GM10847 (cell line): Measurements from ENCODE around the gene KIF26B.

Experiments
- POLR2A ChIP-seq: IDR thresholded peaks from 2 replicates; pipeline ENCODE4 v1.6.1; 2011; ENCODE audit not compliant: insufficient read length; ENCODE audit errors: extremely low read depth

Gene KIF26B

GRCh38 chr1:245433561-245433960, 278.8 kb downstream of the KIF26B start:
- TF ChIP-seq POLR2A, result no peak

- no peak for TF ChIP-seq POLR2A
These were observed 279.5 kb downstream of the KIF26B start for GRCh38 chr1:245434280-245434679.

- no peak for TF ChIP-seq POLR2A
These were observed 281.6 kb downstream of the KIF26B start for GRCh38 chr1:245436407-245436806.

GRCh38 chr1:245437369-245438062, 282.7 kb downstream of the KIF26B start:
- TF ChIP-seq POLR2A, result no peak

GRCh38 chr1:245440922-245441321, 286.1 kb downstream of the KIF26B start:
- TF ChIP-seq POLR2A, result no peak

GRCh38 chr1:245441689-245442088, 286.9 kb downstream of the KIF26B start:
- no peak for TF ChIP-seq POLR2A

- TF ChIP-seq POLR2A, result no peak
These were observed 289.5 kb downstream of the KIF26B start for GRCh38 chr1:245444147-245444828.

- TF ChIP-seq POLR2A, result no peak
These were observed 290.2 kb downstream of the KIF26B start for GRCh38 chr1:245444945-245445344.

- no peak for TF ChIP-seq POLR2A
These were observed 293.7 kb downstream of the KIF26B start for GRCh38 chr1:245448531-245448930.

GRCh38 chr1:245448975-245449431, 294.2 kb downstream of the KIF26B start:
- TF ChIP-seq POLR2A, result no peak

GRCh38 chr1:245453541-245453940, 298.8 kb downstream of the KIF26B start:
- no peak for TF ChIP-seq POLR2A

- TF ChIP-seq POLR2A, result no peak
These were observed 299.3 kb downstream of the KIF26B start for GRCh38 chr1:245454051-245454450.

GRCh38 chr1:245457562-245457961, 302.8 kb downstream of the KIF26B start:
- TF ChIP-seq POLR2A, result no peak

GRCh38 chr1:245458234-245458633, 303.4 kb downstream of the KIF26B start:
- no peak for TF ChIP-seq POLR2A

GRCh38 chr1:245458761-245459174, 304.0 kb downstream of the KIF26B start:
- no peak for TF ChIP-seq POLR2A

- TF ChIP-seq POLR2A, result no peak
These were observed 304.8 kb downstream of the KIF26B start for GRCh38 chr1:245459621-245460020.
